Measurements from ENCODE around the gene MACROD2.

Gene MACROD2

GRCh38 chr20:15840636-15841301 lies 1845.5 kb downstream of the MACROD2 start:
- Histone ChIP-seq H3K27me3 (ENCODE audit: control insufficient read depth, insufficient read depth, low read length) (no peaks in the 10 kb centered on the region), H3K9me3 (ENCODE audit: control insufficient read depth, low read length) (no peaks in the 10 kb centered on the region), H3K4me3 (ENCODE audit: low read depth, low read length) (no peak overlapping the region), H3K79me2 (no peaks in the 10 kb centered on the region), H3K27ac (no peak overlapping the region), H3K9ac (no peak overlapping the region), H2AFZ (no peak overlapping the region), H3K4me2 (ENCODE audit: low read length) (no peak overlapping the region), H3K4me1 (no peaks in the 10 kb centered on the region), H3K36me3 (ENCODE audit: control insufficient read depth, insufficient read depth, low read length) (no peaks in the 10 kb centered on the region)
- no peak for TF ChIP-seq CTCF (IDR thresholded peaks at IDR 0.05)

- Histone ChIP-seq H3K36me3 (ENCODE audit: control insufficient read depth, insufficient read depth, low read length) (no peaks in the 10 kb centered on the region), H3K4me3 (ENCODE audit: low read depth, low read length) (no peak overlapping the region), H3K4me2 (ENCODE audit: low read length) (no peak overlapping the region), H3K9me3 (ENCODE audit: control insufficient read depth, low read length) (no peaks in the 10 kb centered on the region), H3K9ac (no peak overlapping the region), H3K4me1 (no peaks in the 10 kb centered on the region), H3K79me2 (no peaks in the 10 kb centered on the region), H3K27me3 (ENCODE audit: control insufficient read depth, insufficient read depth, low read length) (no peaks in the 10 kb centered on the region), H3K27ac (no peak overlapping the region), H2AFZ (no peak overlapping the region)
- TF ChIP-seq CTCF (IDR thresholded peaks at IDR 0.05), result no peak
These were observed 1847.6 kb downstream of the MACROD2 start for GRCh38 chr20:15842872-15843271.

GRCh38 chr20:15843777-15844176 lies 1848.5 kb downstream of the MACROD2 start:
- H3K79me2 ChIP-seq, result no peaks in the 10 kb centered on the region
- no peak for TF ChIP-seq CTCF (IDR thresholded peaks at IDR 0.05)
- H3K4me1 ChIP-seq, result no peaks in the 10 kb centered on the region
- no peaks in the 10 kb centered on the region for H3K27me3 ChIP-seq (ENCODE audit: control insufficient read depth, insufficient read depth, low read length)
- H3K9ac ChIP-seq, result no peak overlapping the region
- no peak overlapping the region for H2AFZ ChIP-seq
- no peak overlapping the region for H3K27ac ChIP-seq
- no peak overlapping the region for H3K4me3 ChIP-seq (ENCODE audit: low read depth, low read length)
- H3K36me3 ChIP-seq (ENCODE audit: control insufficient read depth, insufficient read depth, low read length), result no peaks in the 10 kb centered on the region
- H3K4me2 ChIP-seq (ENCODE audit: low read length), result no peak overlapping the region
- H3K9me3 ChIP-seq (ENCODE audit: control insufficient read depth, low read length), result no peaks in the 10 kb centered on the region

GRCh38 chr20:15847196-15847784 lies 1852.0 kb downstream of the MACROD2 start:
- Histone ChIP-seq H3K36me3 (ENCODE audit: control insufficient read depth, insufficient read depth, low read length) (no peaks in the 10 kb centered on the region), H3K9me3 (ENCODE audit: control insufficient read depth, low read length) (no peaks in the 10 kb centered on the region), H2AFZ (no peak overlapping the region), H3K9ac (no peak overlapping the region), H3K4me1 (no peaks in the 10 kb centered on the region), H3K4me3 (ENCODE audit: low read depth, low read length) (no peak overlapping the region), H3K27ac (no peak overlapping the region), H3K79me2 (no peaks in the 10 kb centered on the region), H3K4me2 (ENCODE audit: low read length) (no peak overlapping the region), H3K27me3 (ENCODE audit: control insufficient read depth, insufficient read depth, low read length) (no peaks in the 10 kb centered on the region)
- no peak for TF ChIP-seq CTCF (IDR thresholded peaks at IDR 0.05)

GRCh38 chr20:15848126-15848525 lies 1852.8 kb downstream of the MACROD2 start:
- H3K4me2 ChIP-seq (ENCODE audit: low read length), result no peak overlapping the region
- no peaks in the 10 kb centered on the region for H3K4me1 ChIP-seq
- no peaks in the 10 kb centered on the region for H3K36me3 ChIP-seq (ENCODE audit: control insufficient read depth, insufficient read depth, low read length)
- no peaks in the 10 kb centered on the region for H3K27me3 ChIP-seq (ENCODE audit: control insufficient read depth, insufficient read depth, low read length)
- H3K4me3 ChIP-seq (ENCODE audit: low read depth, low read length), result no peak overlapping the region
- no peak overlapping the region for H3K27ac ChIP-seq
- H3K9ac ChIP-seq, result no peak overlapping the region
- H3K9me3 ChIP-seq (ENCODE audit: control insufficient read depth, low read length), result no peaks in the 10 kb centered on the region
- H2AFZ ChIP-seq, result no peak overlapping the region
- no peaks in the 10 kb centered on the region for H3K79me2 ChIP-seq
- no peak for TF ChIP-seq CTCF (IDR thresholded peaks at IDR 0.05)

Data from parathyroid adenoma (tissue), 2 donors.